Large intestine (tissue), 12 donors: ENCODE measurements around the gene TUBD1. TPM values are rescaled to one million over a fixed set of nuclear protein-coding genes. Genes with fewer than 3 reads are reported as not detected.
"Not testable (repeated sequence)": the region's sequence is repeated elsewhere in the genome, so short reads cannot be mapped to it uniquely, and the experiment has no call there.

Experiments used
- DNase-seq, 2 donors: peaks; one replicate each; pipeline versions ENCODE4 v3.0.0 to v3.0.0-alpha.2; 2013
- H3K27ac ChIP-seq: one replicate; pipeline ENCODE4 v1.5.1; 2013; ENCODE audit warnings: low read length
- H3K27me3 ChIP-seq: 2 replicates; pipeline ENCODE4 v1.6.1; 2013; ENCODE audit warnings: low read length; ENCODE audit not compliant: control insufficient read depth, insufficient read depth
- H3K36me3 ChIP-seq: 2 replicates; pipeline ENCODE4 v1.6.1; 2013; ENCODE audit warnings: low read length; ENCODE audit not compliant: control insufficient read depth, insufficient read depth
- H3K4me1 ChIP-seq: one replicate; pipeline ENCODE4 v1.6.1; 2013; ENCODE audit warnings: low read length; ENCODE audit not compliant: control insufficient read depth, insufficient read depth
- H3K4me3 ChIP-seq: one replicate; pipeline ENCODE4 v1.5.1; 2013; ENCODE audit warnings: low read length
- H3K9me3 ChIP-seq: one replicate; pipeline ENCODE4 v1.6.1; 2013; ENCODE audit warnings: mild to moderate bottlenecking, low read depth, low read length, moderate library complexity; ENCODE audit not compliant: control insufficient read depth
- WGBS: methylation state at CpG from one replicate; pipeline ENCODE4 v1.1.5; 2013; ENCODE audit warnings: low lambda C conversion rate; ENCODE audit not compliant: insufficient coverage; 5-methylcytosine and 5-hydroxymethylcytosine counted together
- long read RNA-seq, 11 donors: transcript quantifications; one replicate each; lab custom pipeline, GENCODE V29; 2026
- polyA plus RNA-seq: library from polyadenylated mRNA; unstranded; fragments of 120-200 nt; gene quantifications from one replicate; pipeline ENCODE4 v1.2.1, GENCODE V29; 2013

Gene TUBD1, protein sequence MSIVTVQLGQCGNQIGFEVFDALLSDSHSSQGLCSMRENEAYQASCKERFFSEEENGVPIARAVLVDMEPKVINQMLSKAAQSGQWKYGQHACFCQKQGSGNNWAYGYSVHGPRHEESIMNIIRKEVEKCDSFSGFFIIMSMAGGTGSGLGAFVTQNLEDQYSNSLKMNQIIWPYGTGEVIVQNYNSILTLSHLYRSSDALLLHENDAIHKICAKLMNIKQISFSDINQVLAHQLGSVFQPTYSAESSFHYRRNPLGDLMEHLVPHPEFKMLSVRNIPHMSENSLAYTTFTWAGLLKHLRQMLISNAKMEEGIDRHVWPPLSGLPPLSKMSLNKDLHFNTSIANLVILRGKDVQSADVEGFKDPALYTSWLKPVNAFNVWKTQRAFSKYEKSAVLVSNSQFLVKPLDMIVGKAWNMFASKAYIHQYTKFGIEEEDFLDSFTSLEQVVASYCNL
- polyA plus RNA-seq: 11.3 TPM
- long read RNA-seq, donor 1, partial matches to known transcripts: 0 of 1 reads
- long read RNA-seq, donor 1, other reads (novel, unspliced or antisense): 0 of 1 reads
- long read RNA-seq, donor 2, partial matches to known transcripts: 0 of 2 reads
- long read RNA-seq, donor 2, other reads (novel, unspliced or antisense): 0 of 2 reads
- long read RNA-seq, donor 3: 0 reads
- long read RNA-seq, donor 4, partial matches to known transcripts: 0 of 1 reads
- long read RNA-seq, donor 4, other reads (novel, unspliced or antisense): 0 of 1 reads
- long read RNA-seq, donor 5, partial matches to known transcripts: 9 of 15 reads
- long read RNA-seq, donor 5, other reads (novel, unspliced or antisense): 5 of 15 reads
- long read RNA-seq, donor 6: 0 reads
- long read RNA-seq, donor 7: 0 reads
- long read RNA-seq, donor 8, partial matches to known transcripts: 0 of 6 reads
- long read RNA-seq, donor 8, other reads (novel, unspliced or antisense): 0 of 6 reads
- long read RNA-seq, donor 9: 0 reads
- long read RNA-seq, donor 10, partial matches to known transcripts: 0 of 1 reads
- long read RNA-seq, donor 10, other reads (novel, unspliced or antisense): 0 of 1 reads
- long read RNA-seq, donor 11: 0 reads

DNA sequence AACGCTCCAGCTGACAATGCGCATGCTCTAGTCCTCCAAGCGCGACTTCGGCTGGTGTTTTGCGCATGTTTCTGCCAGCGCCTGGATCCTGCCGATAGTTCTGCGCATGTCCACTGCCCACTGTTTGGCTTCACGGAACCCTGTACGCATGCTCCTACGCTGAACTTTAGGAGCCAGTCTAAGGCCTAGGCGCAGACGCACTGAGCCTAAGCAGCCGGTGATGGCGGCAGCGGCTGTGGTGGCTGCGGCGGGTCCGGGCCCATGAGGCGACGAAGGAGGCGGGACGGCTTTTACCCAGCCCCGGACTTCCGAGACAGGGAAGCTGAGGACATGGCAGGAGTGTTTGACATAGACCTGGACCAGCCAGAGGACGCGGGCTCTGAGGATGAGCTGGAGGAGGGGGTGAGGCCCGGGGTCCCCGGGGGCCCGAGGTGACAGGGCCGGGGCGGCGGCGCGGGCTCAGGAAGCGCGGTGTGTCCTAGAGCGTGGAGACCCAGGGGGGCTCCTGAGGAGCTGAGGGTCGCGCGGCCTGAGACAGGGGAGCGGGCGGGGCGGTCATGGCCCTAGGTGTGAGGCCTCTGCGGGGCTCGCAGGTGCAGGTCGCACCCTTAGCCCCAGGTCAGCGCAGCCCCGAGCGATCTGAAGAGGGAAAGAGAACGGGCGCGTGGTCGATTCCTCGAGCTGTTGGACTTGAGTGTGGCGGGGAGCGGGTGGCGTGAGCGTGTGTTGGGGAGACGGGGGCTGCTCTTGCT is at the start of gene TUBD1, which contains the start of gene RPS6KB1:
TUBD1 (minus strand) TSS at position 20 of the 752 bp plus-strand sequence. CDS start 1,941 bp downstream, outside the sequence.
RPS6KB1 (plus strand) TSS at position 198 of the 752 bp plus-strand sequence; CDS start at position 262, 64 bp downstream.
- no CpG with 5 or more reads among the region's 61 CpGs for WGBS
- Histone ChIP-seq H3K4me1 (no peaks in the 10 kb centered on the region), H3K4me3 (peak within 1 kb of the TSS; percentile 80)

DNA sequence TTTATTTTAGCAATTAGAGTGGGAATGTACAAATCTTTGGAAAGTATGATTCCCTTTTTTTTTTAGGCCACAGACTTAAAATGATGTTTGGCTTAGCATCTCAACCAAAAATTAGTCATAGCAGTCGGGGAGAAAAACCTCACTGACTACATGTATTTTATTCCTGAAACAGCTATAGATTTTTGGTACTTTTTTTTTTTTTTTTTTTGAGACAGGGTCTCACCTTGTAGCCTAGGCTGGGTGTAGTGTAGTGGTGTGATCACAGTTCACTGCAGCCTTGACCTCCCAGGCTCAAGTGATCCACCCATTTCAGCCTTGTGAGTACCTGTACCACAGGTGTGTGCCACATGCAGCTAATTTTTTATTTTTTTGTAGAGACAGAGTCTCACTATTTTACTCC is 48.4 kb upstream of the TUBD1 start:
- WGBS: no CpG with 5 or more reads among the region's 1 CpG
- DNase-seq: no peak
- Histone ChIP-seq H3K4me1 (no peaks in the 10 kb centered on the region), H3K27me3 (no peaks in the 10 kb centered on the region), H3K27ac (no peak overlapping the region), H3K36me3 (peaks cover 47% of the 10 kb centered on the region), H3K9me3 (no peaks in the 10 kb centered on the region), H3K4me3 (no peak overlapping the region)

More for the DNA sequence above, at the start of gene TUBD1, which contains the start of gene RPS6KB1:
- H3K9me3 ChIP-seq: no peaks in the 10 kb centered on the region
- peak within 1 kb of the TSS; percentile 81 for H3K27ac ChIP-seq
- peak; percentile 99 for DNase-seq
- H3K27me3 ChIP-seq: no peaks in the 10 kb centered on the region
- peaks cover 13% of the 10 kb centered on the region for H3K36me3 ChIP-seq

DNA sequence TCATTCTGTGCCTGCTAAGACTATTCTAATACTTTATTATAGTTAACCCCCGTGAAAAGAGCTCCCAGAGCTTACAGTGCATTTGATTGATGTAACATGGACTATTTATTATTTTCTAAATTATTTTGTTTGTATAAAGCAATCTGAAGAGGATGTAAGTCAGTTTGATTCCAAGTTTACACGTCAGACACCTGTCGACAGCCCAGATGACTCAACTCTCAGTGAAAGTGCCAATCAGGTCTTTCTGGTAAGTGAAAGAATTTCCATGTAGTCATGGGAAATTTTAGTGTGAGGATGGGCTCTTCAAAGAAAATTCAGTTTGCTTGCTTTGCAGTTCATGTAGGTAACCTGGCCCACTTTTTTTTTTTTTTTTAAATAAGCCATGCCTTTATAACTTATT is 48.0 kb upstream of the TUBD1 start:
- not testable (repeated sequence) for DNase-seq, H3K27ac ChIP-seq, H3K4me3 ChIP-seq, H3K27me3 ChIP-seq, H3K4me1 ChIP-seq, H3K9me3 ChIP-seq
- no CpG with 5 or more reads among the region's 3 CpGs for WGBS
- H3K36me3 ChIP-seq: peaks cover 47% of the 10 kb centered on the region

DNA sequence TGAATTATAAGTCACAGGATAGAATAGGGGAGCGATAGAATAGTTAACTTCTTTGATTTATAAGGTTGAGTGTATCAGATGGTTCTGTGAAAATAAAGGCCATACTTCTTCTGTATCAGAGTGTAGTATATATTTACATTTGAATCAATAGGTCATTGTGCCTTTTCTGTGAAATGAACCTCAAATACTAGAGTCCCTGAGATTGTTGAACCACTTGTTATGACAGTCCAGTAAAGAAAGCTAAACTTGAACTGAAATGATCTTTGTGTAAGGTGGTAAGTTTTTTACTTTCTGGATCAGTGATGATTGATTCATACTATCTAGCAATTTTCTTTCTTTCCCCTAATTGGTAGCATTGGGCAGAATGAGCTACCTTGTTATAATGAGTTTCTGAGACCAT is 40.6 kb upstream of the TUBD1 start:
- H3K4me3 ChIP-seq, H3K27me3 ChIP-seq, H3K4me1 ChIP-seq, H3K27ac ChIP-seq, DNase-seq, H3K9me3 ChIP-seq: not testable (repeated sequence)
- peaks cover 51% of the 10 kb centered on the region for H3K36me3 ChIP-seq
- WGBS: no CpG with 5 or more reads among the region's 1 CpG

DNA sequence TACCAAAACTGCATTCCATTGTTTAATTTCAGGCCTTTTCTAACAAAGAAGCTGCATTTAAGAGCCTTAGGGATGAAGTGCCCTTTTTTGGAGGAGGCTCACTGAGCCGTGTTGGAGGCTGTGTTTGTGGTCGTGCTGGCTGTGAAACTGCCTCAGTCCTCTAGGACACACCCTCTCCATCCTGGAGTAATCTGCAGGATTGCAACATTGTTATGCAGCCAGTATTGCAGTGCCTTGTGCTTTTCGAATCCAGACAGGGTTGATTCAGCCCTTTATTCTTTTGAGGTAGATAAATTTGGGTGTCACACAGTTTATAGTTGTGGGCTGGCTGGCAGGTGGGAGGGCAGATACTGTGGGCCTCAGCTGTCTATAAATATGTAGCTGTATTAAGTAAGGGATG is 38.0 kb upstream of the TUBD1 start:
- H3K27ac ChIP-seq, H3K27me3 ChIP-seq, H3K9me3 ChIP-seq, H3K4me3 ChIP-seq, H3K4me1 ChIP-seq: not testable (repeated sequence)
- WGBS: no CpG with 5 or more reads among the region's 3 CpGs
- peak in 1 of 2 donors; percentile 5 for DNase-seq
- H3K36me3 ChIP-seq: peaks cover 55% of the 10 kb centered on the region

DNA sequence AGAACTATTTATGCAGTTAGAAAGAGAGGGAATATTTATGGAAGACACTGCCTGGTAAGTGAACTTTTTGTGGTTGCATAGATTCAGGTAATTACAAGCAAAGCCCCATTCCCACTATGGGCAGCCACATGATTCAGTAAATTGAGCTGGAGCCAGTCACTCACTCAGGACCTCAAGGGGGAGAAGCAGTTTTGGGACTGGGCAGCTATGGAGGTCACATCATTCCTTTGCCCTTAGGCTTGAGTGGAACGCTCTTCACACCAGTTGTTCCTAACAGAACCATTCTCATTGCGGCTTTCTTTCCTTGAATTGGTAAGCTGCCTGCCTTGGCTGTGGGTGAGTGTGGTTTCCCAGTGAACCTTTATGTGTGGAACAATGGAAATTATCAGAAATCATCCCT is 37.4 kb upstream of the TUBD1 start:
- WGBS: no CpG with 5 or more reads among the region's 2 CpGs
- H3K9me3 ChIP-seq: not testable (repeated sequence)
- peaks cover 54% of the 10 kb centered on the region for H3K36me3 ChIP-seq

DNA sequence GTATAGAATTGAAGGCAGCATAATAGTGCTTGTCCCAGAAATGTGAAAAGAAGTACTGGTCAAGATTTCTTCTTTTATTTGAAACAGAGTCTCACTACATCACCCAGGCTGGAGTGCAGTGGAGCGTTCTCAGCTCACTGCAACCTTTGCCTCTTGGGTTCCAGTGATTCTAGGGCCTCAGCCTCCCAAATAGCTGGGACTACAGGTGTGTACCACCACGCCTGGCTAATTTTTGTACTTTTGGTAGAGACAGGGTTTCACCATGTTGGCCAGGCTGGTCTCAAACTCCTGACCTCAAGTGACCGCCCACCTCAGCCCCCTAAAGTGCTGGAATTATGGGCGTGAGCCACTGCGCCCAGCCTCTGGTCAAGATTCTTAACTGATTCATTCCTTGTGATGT is 27.9 kb upstream of the TUBD1 start:
- H3K4me1 ChIP-seq, H3K27ac ChIP-seq, H3K27me3 ChIP-seq, H3K9me3 ChIP-seq, H3K4me3 ChIP-seq, DNase-seq: not testable (repeated sequence)
- peaks cover 56% of the 10 kb centered on the region for H3K36me3 ChIP-seq
- no CpG with 5 or more reads among the region's 5 CpGs for WGBS

More for the DNA sequence above, 37.4 kb upstream of the TUBD1 start:
- not testable (repeated sequence) for H3K27ac ChIP-seq, H3K4me3 ChIP-seq, H3K27me3 ChIP-seq, H3K4me1 ChIP-seq, DNase-seq

DNA sequence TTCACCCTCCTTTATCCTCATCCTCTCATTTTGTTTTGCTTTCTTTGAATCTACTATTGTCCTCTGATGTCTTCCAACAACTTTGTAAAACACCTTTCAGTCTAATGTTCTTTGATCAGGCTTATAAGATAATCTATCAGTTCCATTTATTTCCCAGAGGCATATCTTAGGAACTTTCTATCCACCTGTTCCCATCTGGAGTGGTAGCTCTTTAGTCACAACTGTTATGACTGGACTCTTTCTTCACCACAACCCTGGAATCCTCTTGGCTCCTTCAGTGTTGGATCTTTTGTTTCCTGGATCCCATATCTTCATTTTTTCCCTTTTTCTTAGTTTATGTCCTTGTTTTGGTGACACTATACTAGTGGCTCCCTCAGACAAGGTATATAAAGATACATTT is 23.7 kb upstream of the TUBD1 start:
- Histone ChIP-seq H3K4me1 (no peaks in the 10 kb centered on the region), H3K4me3 (no peak overlapping the region), H3K36me3 (peaks cover 66% of the 10 kb centered on the region), H3K9me3 (no peaks in the 10 kb centered on the region), H3K27ac (no peak overlapping the region), H3K27me3 (no peaks in the 10 kb centered on the region)
- DNase-seq: no peak

DNA sequence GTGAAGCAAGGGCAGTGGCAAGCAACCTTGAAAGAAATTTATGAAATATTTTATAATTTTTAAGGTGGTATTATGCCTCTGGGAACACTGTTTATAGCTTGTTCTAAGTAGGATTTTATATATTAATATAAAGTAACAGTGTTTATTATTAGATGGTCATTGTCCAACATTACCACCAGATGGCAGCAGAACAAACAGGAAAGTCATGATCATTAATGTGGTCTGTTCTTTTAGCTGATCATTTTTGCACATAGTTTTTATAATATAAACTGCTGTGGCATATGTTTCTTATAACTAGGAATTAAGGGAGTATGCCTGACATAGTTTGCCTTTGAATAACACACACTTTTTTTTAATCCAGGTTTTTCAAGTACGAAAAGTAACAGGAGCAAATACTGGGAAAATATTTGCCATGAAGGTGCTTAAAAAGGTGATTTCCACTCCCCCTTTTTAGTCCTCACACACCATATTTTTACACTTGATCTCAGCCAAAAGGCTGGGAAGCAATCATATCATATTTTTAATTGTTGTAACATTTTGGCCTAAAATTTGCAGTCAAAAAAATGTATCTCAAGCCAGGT is 21.6 kb upstream of the TUBD1 start:
- DNase-seq: no peak
- H3K36me3 ChIP-seq: peaks cover 47% of the 10 kb centered on the region
- no peak overlapping the region for H3K4me3 ChIP-seq
- H3K27ac ChIP-seq: no peak overlapping the region
- H3K9me3 ChIP-seq: no peaks in the 10 kb centered on the region
- no peaks in the 10 kb centered on the region for H3K4me1 ChIP-seq
- H3K27me3 ChIP-seq: no peaks in the 10 kb centered on the region
- WGBS: no CpG with 5 or more reads among the region's 1 CpG
